Natural killer cell (primary cell): Measurements from ENCODE around the gene MAP2K6. TPM values are rescaled to one million over a fixed set of nuclear protein-coding genes. Genes with fewer than 3 reads are reported as not detected.

Source experiments
- ATAC-seq, 3 donors: fragments of 150-1000 bp in 2 of 3; fragments of 200-7000 bp in 1 of 3; cut with Tn5 transposase; 1 replicate in 1 of 3; 2 replicates in 2 of 3; pipeline ENCODE4 v1.10.0; 2021; ENCODE audit warnings: mild to moderate bottlenecking in 2 of 3, moderate library complexity in 2 of 3
- DNase-seq, 2 donors: peaks; one replicate each; pipeline versions ENCODE4 v3.0.0 to v3.0.0-alpha.2; 2013 to 2021; ENCODE audit warnings: mixed read lengths in 1 of 2
- H3K27ac ChIP-seq: one replicate; pipeline ENCODE4 v1.5.1; 2013; ENCODE audit warnings: mild to moderate bottlenecking, low read length
- H3K27me3 ChIP-seq: one replicate; pipeline ENCODE4 v1.6.1; 2013; ENCODE audit warnings: low read length; ENCODE audit not compliant: control insufficient read depth, insufficient read depth
- H3K36me3 ChIP-seq: one replicate; pipeline ENCODE4 v1.6.1; 2013; ENCODE audit warnings: low read length; ENCODE audit not compliant: control insufficient read depth, insufficient read depth
- H3K4me1 ChIP-seq: one replicate; pipeline ENCODE4 v1.6.1; 2013; ENCODE audit warnings: low read length; ENCODE audit not compliant: control insufficient read depth, insufficient read depth
- H3K4me3 ChIP-seq: one replicate; pipeline ENCODE4 v1.5.1; 2013; ENCODE audit warnings: low read length
- H3K9me3 ChIP-seq: one replicate; pipeline ENCODE4 v1.6.1; 2013; ENCODE audit warnings: low read length; ENCODE audit not compliant: control insufficient read depth, insufficient read depth
- H3K27ac Mint-ChIP-seq, 2 donors: one replicate each; pipeline ENCODE4 v1.8.0; 2022; ENCODE audit warnings: mild to moderate bottlenecking in 2 of 2, mixed read lengths in 2 of 2, moderate library complexity in 1 of 2
- H3K27me3 Mint-ChIP-seq, 2 donors: one replicate each; pipeline ENCODE4 v1.8.0; 2022; ENCODE audit warnings: low read depth in 2 of 2, mixed read lengths in 2 of 2
- H3K36me3 Mint-ChIP-seq: one replicate; pipeline ENCODE4 v1.8.0; 2022; ENCODE audit warnings: mixed read lengths
- H3K4me1 Mint-ChIP-seq, 2 donors: one replicate each; pipeline ENCODE4 v1.8.0; 2022; ENCODE audit warnings: mixed read lengths in 2 of 2
- H3K4me3 Mint-ChIP-seq: one replicate; pipeline ENCODE4 v1.8.0; 2022; ENCODE audit warnings: mild to moderate bottlenecking, moderate library complexity, mixed read lengths
- H3K9me3 Mint-ChIP-seq, 2 donors: one replicate each; pipeline ENCODE4 v1.8.0; 2022; ENCODE audit warnings: mixed read lengths in 2 of 2
- CTCF ChIP-seq: fragments of 200-600 bp; IDR thresholded peaks from one replicate; pipeline ENCODE4 v1.8.0; 2022; ENCODE audit warnings: antibody characterized with exemption
- WGBS: methylation state at CpG from one replicate; pipeline ENCODE4 v1.1.7; 2013; ENCODE audit warnings: missing lambda C conversion rate; ENCODE audit not compliant: insufficient coverage; 5-methylcytosine and 5-hydroxymethylcytosine counted together
- intact Hi-C: fragments of 100-400 bp; cut with micrococcal nuclease; formaldehyde crosslinking; loops from one replicate; pipeline ENCODE4 v1.14.2; 2022
- total RNA-seq, 4 donors: library from RNA; stranded (reverse); fragments of 120-200 nt in 1 of 4; gene quantifications; one replicate each; pipeline versions ENCODE4 v1.2.3 to v1.2.4, GENCODE V29; 2013 to 2022

MAP2K6 gene
- total RNA-seq, 3 donors from 2014 or later (not counting 1 experiment from before 2014, with no cell fraction given), result 11.8 to 16.9 (median 14.0) TPM

- intact Hi-C loops, result no loop called here
- Mint-ChIP-seq H3K36me3 (no peaks in the 10 kb centered on the region), H3K4me3 (no peak overlapping the region), H3K27ac (no peak overlapping the region), H3K9me3 (peaks cover 2 to 3% of the 10 kb centered on the region in 2 donors), H3K4me1 (peaks cover 0 to 8% of the 10 kb centered on the region in 2 donors), H3K27me3 (no peaks in the 10 kb centered on the region)
- 100% methylated on average over 3 of the region's 4 CpGs for WGBS
- Histone ChIP-seq H3K4me1 (no peaks in the 10 kb centered on the region), H3K9me3 (no peaks in the 10 kb centered on the region), H3K27ac (no peak overlapping the region), H3K36me3 (no peaks in the 10 kb centered on the region), H3K4me3 (no peak overlapping the region), H3K27me3 (no peaks in the 10 kb centered on the region)
- TF ChIP-seq CTCF, result no peak
- DNase-seq (no peak), ATAC-seq (no peak)
Measured at GRCh38 chr17:69443138-69443537, 28.6 kb downstream of the MAP2K6 start.

- Mint-ChIP-seq H3K4me1 (peaks cover 4 to 13% of the 10 kb centered on the region in 2 donors), H3K27ac (no peak overlapping the region), H3K4me3 (no peak overlapping the region), H3K27me3 (no peaks in the 10 kb centered on the region), H3K36me3 (no peaks in the 10 kb centered on the region), H3K9me3 (peaks cover 2 to 3% of the 10 kb centered on the region in 2 donors)
- no peaks in the 10 kb centered on the region for H3K4me1 ChIP-seq
- H3K9me3 ChIP-seq, result no peaks in the 10 kb centered on the region
- no peak overlapping the region for H3K27ac ChIP-seq
- H3K4me3 ChIP-seq, result no peak overlapping the region
- no peak for TF ChIP-seq CTCF
- H3K27me3 ChIP-seq, result no peaks in the 10 kb centered on the region
- DNase-seq (no peak), ATAC-seq (no peak)
- no peaks in the 10 kb centered on the region for H3K36me3 ChIP-seq
- intact Hi-C loops, result no loop called here
- 89% methylated on average over 1 of the region's 1 CpG for WGBS
Measured at GRCh38 chr17:69444023-69444422, 29.5 kb downstream of the MAP2K6 start.

DNA sequence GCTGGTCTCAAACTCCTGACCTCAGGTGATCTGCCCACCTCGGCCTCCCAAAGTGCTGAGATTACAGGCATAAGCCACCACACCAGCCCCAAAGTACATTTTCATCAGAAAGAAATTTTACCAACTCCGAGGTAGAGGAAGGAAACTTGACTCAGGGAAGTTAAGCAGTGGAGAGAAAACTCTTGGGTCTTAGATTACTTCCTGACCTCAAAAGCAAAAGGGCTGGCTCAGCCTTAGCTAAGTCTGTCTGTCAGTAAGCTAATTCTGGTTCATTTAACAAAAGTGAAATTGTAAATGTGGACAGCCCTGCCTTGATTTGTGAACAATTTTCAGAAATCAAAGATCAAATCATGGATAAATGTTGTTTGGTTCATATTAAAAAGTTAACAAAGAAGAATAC, 30.6 kb downstream of the MAP2K6 start:
- DNase-seq (no peak), ATAC-seq (no peak)
- 29% methylated on average over 1 of the region's 2 CpGs for WGBS
- Histone ChIP-seq H3K27ac (no peak overlapping the region), H3K9me3 (no peaks in the 10 kb centered on the region), H3K4me1 (no peaks in the 10 kb centered on the region), H3K36me3 (no peaks in the 10 kb centered on the region), H3K4me3 (no peak overlapping the region), H3K27me3 (no peaks in the 10 kb centered on the region)
- no peak overlapping the region for H3K4me3 Mint-ChIP-seq
- H3K9me3 Mint-ChIP-seq, result peaks cover 2 to 3% of the 10 kb centered on the region in 2 donors
- H3K27me3 Mint-ChIP-seq, result no peaks in the 10 kb centered on the region
- intact Hi-C loops, result no loop called here
- no peak for TF ChIP-seq CTCF
- H3K27ac Mint-ChIP-seq, result no peak overlapping the region
- no peaks in the 10 kb centered on the region for H3K36me3 Mint-ChIP-seq
- H3K4me1 Mint-ChIP-seq, result peaks cover 4 to 6% of the 10 kb centered on the region in 2 donors

DNA sequence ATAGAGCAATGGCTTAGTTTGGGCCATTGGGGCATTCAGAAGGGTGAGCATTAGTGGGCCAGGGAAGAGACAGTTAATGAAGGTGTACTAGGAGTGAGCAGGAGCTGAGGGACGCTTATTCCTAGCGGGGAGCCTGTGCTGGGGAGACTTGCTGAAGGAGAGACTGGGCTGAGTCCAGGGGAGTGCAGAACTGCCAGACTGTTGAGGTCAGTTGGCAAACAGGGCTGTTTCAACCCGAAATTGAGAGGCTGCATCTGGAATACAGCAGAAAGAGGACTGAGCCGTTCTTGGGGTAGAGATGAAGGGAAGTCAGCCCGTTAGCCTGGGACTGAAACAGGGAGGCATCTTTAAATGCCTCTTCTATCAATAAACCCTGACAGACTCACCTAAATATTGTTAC, 33.2 kb downstream of the MAP2K6 start:
- Mint-ChIP-seq H3K4me3 (no peak overlapping the region), H3K9me3 (no peaks in the 10 kb centered on the region), H3K36me3 (no peaks in the 10 kb centered on the region), H3K27ac (no peak overlapping the region), H3K4me1 (peaks cover 20 to 21% of the 10 kb centered on the region in 2 donors), H3K27me3 (no peaks in the 10 kb centered on the region)
- TF ChIP-seq CTCF, result no peak
- Histone ChIP-seq H3K27me3 (no peaks in the 10 kb centered on the region), H3K4me1 (no peaks in the 10 kb centered on the region), H3K27ac (no peak overlapping the region), H3K36me3 (no peaks in the 10 kb centered on the region), H3K9me3 (no peaks in the 10 kb centered on the region), H3K4me3 (no peak overlapping the region)
- WGBS, result 95% methylated on average over 4 of the region's 5 CpGs
- DNase-seq (no peak), ATAC-seq (no peak)
- intact Hi-C loops, result no loop called here
